DND-41 (cell line): ENCODE measurements around the gene ETDA.
"Not testable (repeated sequence)": the region's sequence is repeated elsewhere in the genome, so short reads cannot be mapped to it uniquely, and the experiment has no call there.

Experiments
- ATAC-seq: fragments of 200-7000 bp; cut with Tn5 transposase; 3 replicates; pipeline ENCODE4 v1.9.1; 2021; ENCODE audit warnings: low read depth; ENCODE audit not compliant: insufficient read depth
- DNase-seq: peaks from one replicate; pipeline ENCODE4 v3.0.0-alpha.2; 2020
- H2AFZ ChIP-seq: 2 replicates; pipeline ENCODE4 v1.6.0; 2012; ENCODE audit warnings: low read depth, low read length
- H3K27ac ChIP-seq: 2 replicates; pipeline ENCODE4 v1.5.1; 2012; ENCODE audit warnings: low read length, inconsistent platforms
- H3K27me3 ChIP-seq: fragments of 200-600 bp; sonication (generic); 2 replicates; pipeline ENCODE4 v1.6.0; 2012; ENCODE audit warnings: low read length, mild to moderate bottlenecking, inconsistent platforms; ENCODE audit not compliant: insufficient read depth, poor library complexity
- H3K36me3 ChIP-seq: 2 replicates; pipeline ENCODE4 v1.5.1; 2012; ENCODE audit warnings: low read length, inconsistent platforms; ENCODE audit not compliant: insufficient read depth
- H3K4me1 ChIP-seq: 2 replicates; pipeline ENCODE4 v1.5.1; 2012; ENCODE audit warnings: mild to moderate bottlenecking, low read length; ENCODE audit not compliant: insufficient read depth
- H3K4me2 ChIP-seq: 2 replicates; pipeline ENCODE4 v1.6.0; 2012; ENCODE audit warnings: mild to moderate bottlenecking, moderate library complexity, low read length, inconsistent platforms; ENCODE audit not compliant: insufficient read depth
- H3K4me3 ChIP-seq, 2 experiments: fragments of 200-600 bp in 1 of 2; shearing (Covaris generic) in 1 of 2; 2 replicates each; pipeline ENCODE4 v1.5.1; 2012 to 2016; ENCODE audit warnings: inconsistent platforms in 2 of 2, low read length in 2 of 2, mild to moderate bottlenecking in 2 of 2, low read depth in 1 of 2, moderate library complexity in 1 of 2
- H3K79me2 ChIP-seq: 2 replicates; pipeline ENCODE4 v1.6.0; 2012; ENCODE audit warnings: low read length, inconsistent platforms; ENCODE audit not compliant: insufficient read depth
- H3K9ac ChIP-seq: 2 replicates; pipeline ENCODE4 v1.6.0; 2012; ENCODE audit warnings: low read depth, mild to moderate bottlenecking, inconsistent platforms, low read length, moderate library complexity
- H3K9me3 ChIP-seq: 2 replicates; pipeline ENCODE4 v1.5.1; 2012; ENCODE audit warnings: low read length, moderate library complexity, mild to moderate bottlenecking, inconsistent platforms; ENCODE audit not compliant: insufficient read depth, severe bottlenecking
- H4K20me1 ChIP-seq: 2 replicates; pipeline ENCODE4 v1.6.0; 2012; ENCODE audit warnings: low read length; ENCODE audit not compliant: insufficient read depth
- EZH2 ChIP-seq: IDR thresholded peaks from 3 replicates; pipeline ENCODE4 v1.6.1; 2012; ENCODE audit warnings: borderline replicate concordance, low read depth, mild to moderate bottlenecking, moderate library complexity, low read length, inconsistent platforms; ENCODE audit not compliant: severe bottlenecking
- TF ChIP-seq, protein P1 (sequence below): IDR thresholded peaks from 2 replicates; pipeline ENCODE4 v1.5.1; 2012; ENCODE audit warnings: borderline replicate concordance, low read length, moderate library complexity, mild to moderate bottlenecking; ENCODE audit not compliant: poor library complexity, severe bottlenecking; ENCODE audit errors: extremely low read depth

Gene ETDA

DNA sequence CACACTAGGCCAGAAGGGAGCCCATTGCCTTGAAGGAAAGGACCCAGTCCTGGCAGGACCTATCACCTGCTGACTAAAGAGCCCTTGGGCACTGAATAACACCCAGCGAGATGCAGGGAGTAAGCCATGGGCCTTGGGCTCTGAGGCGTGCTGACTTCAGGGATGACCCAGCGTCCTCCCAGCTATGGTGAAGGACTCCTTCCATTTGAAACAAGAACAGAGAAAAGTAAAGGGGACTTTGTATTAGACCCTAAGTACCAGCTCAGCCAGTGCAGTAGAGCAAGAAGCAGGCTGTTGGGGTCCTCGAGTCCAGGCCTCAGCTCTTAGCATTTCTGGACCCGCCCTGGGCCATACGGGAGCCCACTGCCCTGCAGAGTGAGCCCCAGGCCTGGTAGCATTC is 5.1 kb downstream of the ETDA start:
- Histone ChIP-seq H3K9me3 (no peaks in the 10 kb centered on the region), H2AFZ (no peak overlapping the region), H3K4me3 (no peak overlapping the region), H3K79me2 (no peaks in the 10 kb centered on the region), H3K9ac (no peak overlapping the region), H3K36me3 (no peaks in the 10 kb centered on the region), H3K4me2 (no peak overlapping the region), H3K27me3 (no peaks in the 10 kb centered on the region), H3K4me1 (no peaks in the 10 kb centered on the region), H4K20me1 (no peaks in the 10 kb centered on the region), H3K27ac (no peak overlapping the region)
- ATAC-seq (no peak), DNase-seq (no peak)
- no peak for TF ChIP-seq EZH2
- TF ChIP-seq, protein P1, sequence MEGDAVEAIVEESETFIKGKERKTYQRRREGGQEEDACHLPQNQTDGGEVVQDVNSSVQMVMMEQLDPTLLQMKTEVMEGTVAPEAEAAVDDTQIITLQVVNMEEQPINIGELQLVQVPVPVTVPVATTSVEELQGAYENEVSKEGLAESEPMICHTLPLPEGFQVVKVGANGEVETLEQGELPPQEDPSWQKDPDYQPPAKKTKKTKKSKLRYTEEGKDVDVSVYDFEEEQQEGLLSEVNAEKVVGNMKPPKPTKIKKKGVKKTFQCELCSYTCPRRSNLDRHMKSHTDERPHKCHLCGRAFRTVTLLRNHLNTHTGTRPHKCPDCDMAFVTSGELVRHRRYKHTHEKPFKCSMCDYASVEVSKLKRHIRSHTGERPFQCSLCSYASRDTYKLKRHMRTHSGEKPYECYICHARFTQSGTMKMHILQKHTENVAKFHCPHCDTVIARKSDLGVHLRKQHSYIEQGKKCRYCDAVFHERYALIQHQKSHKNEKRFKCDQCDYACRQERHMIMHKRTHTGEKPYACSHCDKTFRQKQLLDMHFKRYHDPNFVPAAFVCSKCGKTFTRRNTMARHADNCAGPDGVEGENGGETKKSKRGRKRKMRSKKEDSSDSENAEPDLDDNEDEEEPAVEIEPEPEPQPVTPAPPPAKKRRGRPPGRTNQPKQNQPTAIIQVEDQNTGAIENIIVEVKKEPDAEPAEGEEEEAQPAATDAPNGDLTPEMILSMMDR, result no peak

DNA sequence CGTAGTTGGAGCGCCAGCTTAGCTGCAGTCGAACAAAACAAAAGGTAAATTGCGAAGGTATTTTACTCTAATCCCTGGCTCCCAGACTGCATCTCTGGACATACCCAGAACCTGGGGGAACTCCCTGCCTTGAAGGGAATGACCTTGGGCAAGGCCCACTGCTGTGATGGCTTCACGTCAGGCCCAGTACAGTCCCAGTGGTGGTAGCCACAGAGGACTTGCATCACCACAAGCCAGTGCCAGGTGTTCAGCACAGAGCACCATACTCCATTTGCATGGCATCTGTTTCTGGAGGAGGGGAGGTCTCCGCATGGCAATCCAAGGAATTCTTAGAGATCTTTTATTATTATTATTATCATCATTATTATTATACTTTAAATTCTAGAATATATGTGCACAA is 5.6 kb downstream of the ETDA start:
- no peaks in the 10 kb centered on the region for H3K9me3 ChIP-seq
- H3K79me2 ChIP-seq, result no peaks in the 10 kb centered on the region
- no peaks in the 10 kb centered on the region for H3K4me1 ChIP-seq
- no peak for TF ChIP-seq EZH2
- no peak overlapping the region for H3K9ac ChIP-seq
- DNase-seq (no peak), ATAC-seq (no peak)
- no peaks in the 10 kb centered on the region for H3K27me3 ChIP-seq
- no peak overlapping the region for H3K27ac ChIP-seq
- no peak overlapping the region for H2AFZ ChIP-seq
- no peaks in the 10 kb centered on the region for H3K36me3 ChIP-seq
- no peak overlapping the region for H3K4me3 ChIP-seq
- H4K20me1 ChIP-seq, result no peaks in the 10 kb centered on the region
- no peak overlapping the region for H3K4me2 ChIP-seq

DNA sequence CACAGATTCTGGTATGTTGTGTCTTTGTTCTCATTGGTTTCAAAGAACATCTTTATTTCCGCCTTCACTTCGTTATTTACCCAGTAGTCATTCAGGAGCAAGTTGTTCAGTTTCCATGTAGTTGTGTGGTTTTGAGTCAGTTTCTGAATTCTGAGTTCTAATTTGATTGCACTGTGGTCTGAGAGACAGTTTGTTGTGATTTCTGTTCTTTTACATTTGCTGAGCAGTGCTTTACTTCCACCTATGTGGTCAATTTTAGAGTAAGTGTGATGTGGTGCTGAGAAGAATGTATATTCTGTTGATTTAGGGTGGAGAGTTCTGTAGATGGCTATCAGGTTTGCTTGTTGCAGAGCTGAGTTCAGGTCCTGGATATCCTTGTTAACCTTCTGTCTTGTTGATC is 9.1 kb downstream of the ETDA start:
- not testable (repeated sequence) for H3K4me3 ChIP-seq, H3K27me3 ChIP-seq, H3K79me2 ChIP-seq, H3K9ac ChIP-seq, DNase-seq, H3K4me1 ChIP-seq, H4K20me1 ChIP-seq, H3K4me2 ChIP-seq, H3K27ac ChIP-seq, H2AFZ ChIP-seq, H3K9me3 ChIP-seq, H3K36me3 ChIP-seq, ATAC-seq

DNA sequence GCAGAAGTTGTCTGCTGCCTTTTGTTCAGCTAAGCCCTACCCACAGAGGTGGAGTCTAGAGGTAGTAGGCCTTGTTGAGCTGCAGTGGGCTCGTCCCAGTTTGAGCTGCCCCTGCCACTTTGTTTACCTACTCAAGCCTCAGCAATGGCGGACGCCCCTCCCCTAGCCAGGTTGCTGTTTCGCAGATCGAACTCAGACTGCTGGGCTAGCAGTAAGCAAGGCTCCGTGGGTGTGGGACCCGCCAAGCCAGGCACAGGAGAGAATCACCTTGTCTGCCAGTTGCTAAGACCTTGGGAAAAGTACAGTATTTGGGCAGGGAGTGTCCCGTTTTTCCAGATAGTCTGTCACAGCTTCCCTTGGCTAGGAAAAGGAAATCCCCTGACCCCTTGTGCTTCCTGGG is 11.5 kb downstream of the ETDA start:
- not testable (repeated sequence) for ATAC-seq, DNase-seq, H3K4me2 ChIP-seq, H3K36me3 ChIP-seq, H3K27ac ChIP-seq, H3K27me3 ChIP-seq, H4K20me1 ChIP-seq, H3K4me3 ChIP-seq, H3K9ac ChIP-seq, H3K4me1 ChIP-seq, H3K9me3 ChIP-seq, H3K79me2 ChIP-seq, H2AFZ ChIP-seq

DNA sequence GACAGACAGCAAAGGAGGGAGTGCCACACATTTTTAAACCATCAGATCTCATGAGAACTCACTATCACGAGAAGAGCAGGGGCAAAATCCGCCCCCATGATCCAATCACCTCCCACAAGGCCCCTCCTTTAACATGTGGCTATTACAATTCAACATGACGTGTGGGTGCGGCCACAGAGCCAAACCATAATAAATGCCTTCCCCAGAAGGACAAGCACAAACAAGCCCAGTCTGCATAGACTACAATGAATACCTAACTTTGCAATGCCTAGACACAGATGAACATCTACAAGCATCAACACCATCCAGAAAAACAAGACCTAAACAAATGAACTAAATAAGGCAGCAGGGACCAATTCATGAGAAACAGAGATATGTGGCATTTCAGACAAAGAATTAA is 12.3 kb downstream of the ETDA start:
- TF ChIP-seq EZH2, result no peak
- TF ChIP-seq, protein P1, result no peak
- no peak for DNase-seq
- no peaks in the 10 kb centered on the region for H3K27me3 ChIP-seq

More for the DNA sequence above, 12.3 kb downstream of the ETDA start:
- H4K20me1 ChIP-seq, result no peaks in the 10 kb centered on the region
- H3K4me1 ChIP-seq, result no peaks in the 10 kb centered on the region
- H3K9ac ChIP-seq, result no peak overlapping the region
- no peak overlapping the region for H3K27ac ChIP-seq
- no peak overlapping the region for H3K4me2 ChIP-seq
- no peaks in the 10 kb centered on the region for H3K9me3 ChIP-seq
- no peaks in the 10 kb centered on the region for H3K36me3 ChIP-seq
- ATAC-seq, result no peak
- no peak overlapping the region for H2AFZ ChIP-seq
- H3K4me3 ChIP-seq, result no peak overlapping the region
- H3K79me2 ChIP-seq, result no peaks in the 10 kb centered on the region
